Measurements from ENCODE around the gene TOMM22.

TOMM22 gene

GRCh38 chr22:38727123-38727522, 45.4 kb downstream of the TOMM22 start:
- no peak for TF ChIP-seq BACH2 (CRISPR knock-in tag; IDR thresholded peaks at IDR 0.05; ENCODE audit: borderline replicate concordance)
- TF ChIP-seq ZNF70 (CRISPR knock-in tag; IDR thresholded peaks at IDR 0.05): no peak
- TF ChIP-seq SNAI2 (CRISPR knock-in tag; IDR thresholded peaks at IDR 0.05): no peak
- TF ChIP-seq TOX (CRISPR knock-in tag; IDR thresholded peaks at IDR 0.05; ENCODE audit: borderline replicate concordance): no peak
- no peak for TF ChIP-seq GLIS3 (CRISPR knock-in tag; IDR thresholded peaks at IDR 0.05)
- no peak for TF ChIP-seq ZNF8 (CRISPR knock-in tag; IDR thresholded peaks at IDR 0.05)
- no peak for TF ChIP-seq ARNTL (CRISPR knock-in tag; IDR thresholded peaks at IDR 0.05; ENCODE audit: borderline replicate concordance, low read depth)
- no peak for TF ChIP-seq CSRNP3 (CRISPR knock-in tag; IDR thresholded peaks at IDR 0.05)
- TF ChIP-seq ESRRG (CRISPR knock-in tag; IDR thresholded peaks at IDR 0.05): no peak
- no peak for TF ChIP-seq TCF4 (CRISPR knock-in tag; IDR thresholded peaks at IDR 0.05; ENCODE audit: borderline replicate concordance)
- TF ChIP-seq OSR1 (CRISPR knock-in tag; IDR thresholded peaks at IDR 0.05): no peak
- no peak for TF ChIP-seq PATZ1 (CRISPR knock-in tag; IDR thresholded peaks at IDR 0.05; ENCODE audit: borderline replicate concordance)
- TF ChIP-seq PPARA (CRISPR knock-in tag; IDR thresholded peaks at IDR 0.05; ENCODE audit: borderline replicate concordance): no peak
- no peak for TF ChIP-seq POU6F1 (CRISPR knock-in tag; IDR thresholded peaks at IDR 0.05; ENCODE audit: borderline replicate concordance, low read depth)
- TF ChIP-seq ISL1 (CRISPR knock-in tag; IDR thresholded peaks at IDR 0.05): no peak
- TF ChIP-seq CSDC2 (CRISPR knock-in tag; IDR thresholded peaks at IDR 0.05): no peak
- no peak for ATAC-seq

GRCh38 chr22:38727530-38728451, 46.0 kb downstream of the TOMM22 start:
- no peak for ATAC-seq
- TF ChIP-seq ZFP30 (CRISPR knock-in tag; IDR thresholded peaks at IDR 0.05): no peak
- no peak for TF ChIP-seq PATZ1 (CRISPR knock-in tag; IDR thresholded peaks at IDR 0.05; ENCODE audit: borderline replicate concordance)
- TF ChIP-seq CSDC2 (CRISPR knock-in tag; IDR thresholded peaks at IDR 0.05): no peak
- TF ChIP-seq ZFP3 (CRISPR knock-in tag; IDR thresholded peaks at IDR 0.05): no peak
- TF ChIP-seq PPARA (CRISPR knock-in tag; IDR thresholded peaks at IDR 0.05; ENCODE audit: borderline replicate concordance): no peak
- TF ChIP-seq OSR1 (CRISPR knock-in tag; IDR thresholded peaks at IDR 0.05): no peak
- TF ChIP-seq CREB5 (CRISPR knock-in tag; IDR thresholded peaks at IDR 0.05; ENCODE audit: low read depth): no peak
- no peak for TF ChIP-seq POU6F1 (CRISPR knock-in tag; IDR thresholded peaks at IDR 0.05; ENCODE audit: borderline replicate concordance, low read depth)
- TF ChIP-seq TCF4 (CRISPR knock-in tag; IDR thresholded peaks at IDR 0.05; ENCODE audit: borderline replicate concordance): no peak
- no peak for TF ChIP-seq TSHZ2 (CRISPR knock-in tag; IDR thresholded peaks at IDR 0.05)
- TF ChIP-seq BACH2 (CRISPR knock-in tag; IDR thresholded peaks at IDR 0.05; ENCODE audit: borderline replicate concordance): no peak
- TF ChIP-seq ZNF70 (CRISPR knock-in tag; IDR thresholded peaks at IDR 0.05): no peak
- TF ChIP-seq ARNTL (CRISPR knock-in tag; IDR thresholded peaks at IDR 0.05; ENCODE audit: borderline replicate concordance, low read depth): no peak
- TF ChIP-seq ZNF8 (CRISPR knock-in tag; IDR thresholded peaks at IDR 0.05): no peak

Data from SK-N-SH treated with all-trans-retinoic acid at 6 μM for 48 hours (cell line).